NT2/D1 (cell line): ENCODE data around the gene OBSCN.

Experiments
- DNase-seq: peaks from one replicate; pipeline ENCODE4 v3.0.0-alpha.2; 2011; ENCODE audit warnings: low read depth, low spot score
- H3K27me3 ChIP-seq: 2 replicates; pipeline ENCODE4 v1.6.0; 2011; ENCODE audit warnings: mild to moderate bottlenecking; ENCODE audit not compliant: insufficient read length, insufficient read depth
- H3K36me3 ChIP-seq: 2 replicates; pipeline ENCODE4 v1.6.1; 2011; ENCODE audit warnings: mild to moderate bottlenecking, low read length, mixed read lengths; ENCODE audit not compliant: insufficient read depth, insufficient read length
- H3K4me1 ChIP-seq: 2 replicates; pipeline ENCODE4 v1.5.1; 2011; ENCODE audit not compliant: insufficient read depth, insufficient read length
- H3K4me3 ChIP-seq: 2 replicates; pipeline ENCODE4 v1.5.1; 2011; ENCODE audit warnings: low read depth; ENCODE audit not compliant: insufficient read length
- H3K9ac ChIP-seq: 2 replicates; pipeline ENCODE4 v1.6.0; 2011; ENCODE audit warnings: low read depth; ENCODE audit not compliant: insufficient read length
- H3K9me3 ChIP-seq: 2 replicates; pipeline ENCODE4 v1.5.1; 2011; ENCODE audit warnings: mild to moderate bottlenecking, low read length; ENCODE audit not compliant: insufficient read depth
- SUZ12 ChIP-seq: IDR thresholded peaks from 2 replicates; pipeline ENCODE4 v1.6.1; 2011; ENCODE audit not compliant: insufficient read length, insufficient read depth; ENCODE audit errors: extremely low read depth
- YY1 ChIP-seq: IDR thresholded peaks from 2 replicates; pipeline ENCODE4 v1.6.1; 2011; ENCODE audit not compliant: insufficient read length, insufficient read depth
- ZNF274 ChIP-seq: IDR thresholded peaks from 2 replicates; pipeline ENCODE4 v1.6.1; 2011; ENCODE audit warnings: mild to moderate bottlenecking, low read depth, low read length

Gene OBSCN

DNA sequence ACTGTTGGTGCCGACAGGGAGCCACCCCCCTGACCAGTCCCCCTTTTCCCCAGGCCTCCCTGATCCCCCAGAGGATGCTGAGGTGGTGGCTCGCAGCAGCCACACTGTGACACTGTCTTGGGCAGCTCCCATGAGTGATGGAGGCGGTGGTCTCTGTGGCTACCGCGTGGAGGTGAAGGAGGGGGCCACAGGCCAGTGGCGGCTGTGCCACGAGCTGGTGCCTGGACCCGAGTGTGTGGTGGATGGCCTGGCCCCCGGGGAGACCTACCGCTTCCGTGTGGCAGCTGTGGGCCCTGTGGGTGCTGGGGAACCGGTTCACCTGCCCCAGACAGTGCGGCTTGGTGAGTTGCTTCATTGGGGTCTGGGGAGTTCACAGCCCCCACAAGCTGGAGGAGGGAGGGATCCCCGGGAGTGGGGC is 109.6 kb downstream of the OBSCN start:
- H3K9me3 ChIP-seq, result no peaks in the 10 kb centered on the region; the same call in 1 of the 2 replicates
- H3K4me3 ChIP-seq, result no peak overlapping the region
- H3K9ac ChIP-seq, result no peak overlapping the region
- no peaks in the 10 kb centered on the region for H3K27me3 ChIP-seq
- no peaks in the 10 kb centered on the region for H3K4me1 ChIP-seq
- H3K36me3 ChIP-seq, result peaks cover 49% of the 10 kb centered on the region
- no peak for DNase-seq
- TF ChIP-seq YY1 (no peak), ZNF274 (no peak), SUZ12 (no peak)

- no peak overlapping the region for H3K4me3 ChIP-seq
- no peaks in the 10 kb centered on the region for H3K27me3 ChIP-seq
Observed at GRCh38 chr1:228317891-228318810, 110.3 kb downstream of the OBSCN start.

GRCh38 chr1:228318823-228319241 is 111.0 kb downstream of the OBSCN start:
- no peaks in the 10 kb centered on the region for H3K4me1 ChIP-seq
- TF ChIP-seq SUZ12 (no peak), YY1 (no peak), ZNF274 (no peak)
- H3K36me3 ChIP-seq, result peaks cover 61% of the 10 kb centered on the region
- peaks cover 8% of the 10 kb centered on the region; the same call in 1 of the 2 replicates for H3K9me3 ChIP-seq
- H3K9ac ChIP-seq, result no peak overlapping the region
- no peaks in the 10 kb centered on the region for H3K27me3 ChIP-seq
- H3K4me3 ChIP-seq, result no peak overlapping the region
- DNase-seq, result no peak

More at GRCh38 chr1:228317891-228318810, 110.3 kb downstream of the OBSCN start:
- no peak for DNase-seq
- Histone ChIP-seq H3K36me3 (peaks cover 54% of the 10 kb centered on the region), H3K9me3 (peaks cover under 1% of the 10 kb centered on the region; the same call in 1 of the 2 replicates), H3K9ac (no peak overlapping the region), H3K4me1 (no peaks in the 10 kb centered on the region)
- TF ChIP-seq ZNF274, result no peak
- no peak for TF ChIP-seq SUZ12
- TF ChIP-seq YY1, result no peak

- no peaks in the 10 kb centered on the region for H3K27me3 ChIP-seq
- peaks cover 67% of the 10 kb centered on the region for H3K36me3 ChIP-seq
- H3K4me1 ChIP-seq, result no peaks in the 10 kb centered on the region
- H3K9ac ChIP-seq, result no peak overlapping the region
- H3K9me3 ChIP-seq, result peaks cover 13% of the 10 kb centered on the region; the same call in 1 of the 2 replicates
- H3K4me3 ChIP-seq, result no peak overlapping the region
- DNase-seq, result no peak
- TF ChIP-seq ZNF274, result no peak
- no peak for TF ChIP-seq SUZ12
- TF ChIP-seq YY1, result no peak
Observed at GRCh38 chr1:228319352-228320088, 111.7 kb downstream of the OBSCN start.

GRCh38 chr1:228320394-228320793 is 112.5 kb downstream of the OBSCN start:
- peaks cover 72% of the 10 kb centered on the region for H3K36me3 ChIP-seq
- no peak overlapping the region for H3K4me3 ChIP-seq
- no peak for DNase-seq

DNA sequence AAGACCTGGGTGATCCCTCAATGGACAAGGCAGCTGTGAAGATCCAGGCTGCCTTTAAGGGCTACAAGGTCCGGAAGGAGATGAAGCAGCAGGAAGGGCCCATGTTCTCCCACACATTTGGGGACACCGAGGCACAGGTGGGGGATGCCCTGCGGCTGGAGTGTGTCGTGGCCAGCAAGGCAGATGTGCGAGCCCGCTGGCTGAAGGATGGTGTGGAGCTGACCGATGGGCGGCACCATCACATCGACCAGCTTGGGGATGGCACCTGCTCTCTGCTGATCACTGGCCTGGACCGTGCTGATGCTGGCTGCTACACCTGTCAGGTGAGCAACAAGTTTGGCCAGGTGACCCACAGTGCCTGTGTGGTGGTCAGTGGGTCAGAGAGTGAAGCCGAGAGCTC is 113.6 kb downstream of the OBSCN start:
- TF ChIP-seq SUZ12, result no peak
- TF ChIP-seq YY1, result no peak
- TF ChIP-seq ZNF274, result no peak
- DNase-seq, result no peak
- Histone ChIP-seq H3K4me1 (no peaks in the 10 kb centered on the region), H3K9me3 (peaks cover 26% of the 10 kb centered on the region), H3K36me3 (peaks cover 72% of the 10 kb centered on the region), H3K4me3 (no peak overlapping the region), H3K27me3 (no peaks in the 10 kb centered on the region), H3K9ac (no peak overlapping the region)

More at GRCh38 chr1:228320394-228320793, 112.5 kb downstream of the OBSCN start:
- Histone ChIP-seq H3K27me3 (no peaks in the 10 kb centered on the region), H3K9ac (no peak overlapping the region), H3K4me1 (no peaks in the 10 kb centered on the region), H3K9me3 (peaks cover 22% of the 10 kb centered on the region)
- TF ChIP-seq YY1, result no peak
- no peak for TF ChIP-seq ZNF274
- no peak for TF ChIP-seq SUZ12
